IgD-negative memory B cell (primary cell): Measurements from ENCODE around the gene CMIP. TPM values are rescaled to one million over a fixed set of nuclear protein-coding genes. Genes with fewer than 3 reads are reported as not detected.

Source experiments
- H3K27ac Mint-ChIP-seq, 3 donors: one replicate each; pipeline ENCODE4 v1.8.0; 2020 to 2022; ENCODE audit warnings: mild to moderate bottlenecking in 3 of 3, mixed read lengths in 3 of 3, moderate library complexity in 1 of 3
- H3K27me3 Mint-ChIP-seq: one replicate; pipeline ENCODE4 v1.8.0; 2021; ENCODE audit warnings: mixed read lengths
- H3K36me3 Mint-ChIP-seq: one replicate; pipeline ENCODE4 v1.8.0; 2020; ENCODE audit warnings: mild to moderate bottlenecking, mixed read lengths
- H3K4me1 Mint-ChIP-seq, 3 donors: one replicate each; pipeline ENCODE4 v1.8.0; 2020 to 2022; ENCODE audit warnings: mixed read lengths in 3 of 3, mild to moderate bottlenecking in 1 of 3
- H3K4me3 Mint-ChIP-seq, 4 donors: one replicate each; pipeline ENCODE4 v1.8.0; 2020 to 2022; ENCODE audit warnings: mild to moderate bottlenecking in 4 of 4, mixed read lengths in 4 of 4, moderate library complexity in 3 of 4
- H3K9me3 Mint-ChIP-seq, 3 donors: one replicate each; pipeline ENCODE4 v1.8.0; 2020 to 2021; ENCODE audit warnings: mixed read lengths in 3 of 3, mild to moderate bottlenecking in 1 of 3
- polyA plus RNA-seq: library from polyadenylated mRNA; unstranded; fragments of 300-500 nt; fragmentation: Illumina TruSeq; gene quantifications from one replicate; pipeline ENCODE4 v1.2.3, GENCODE V29; 2021

CMIP gene
- polyA plus RNA-seq, 1 donor from 2014 or later: 1.4 TPM

GRCh38 chr16:81492965-81493754, 48.6 kb downstream of the CMIP start:
- H3K9me3 Mint-ChIP-seq: no peaks in the 10 kb centered on the region
- H3K36me3 Mint-ChIP-seq: no peaks in the 10 kb centered on the region
- H3K27me3 Mint-ChIP-seq: no peaks in the 10 kb centered on the region
- peaks cover 18 to 46% (median 23%) of the 10 kb centered on the region in 3 donors for H3K4me1 Mint-ChIP-seq
- no peak overlapping the region for H3K4me3 Mint-ChIP-seq
- H3K27ac Mint-ChIP-seq: peak overlapping the region in 1 of 3 donors; percentile 71

GRCh38 chr16:81493755-81494433, 49.3 kb downstream of the CMIP start:
- Mint-ChIP-seq H3K27ac (peak overlapping the region in 1 of 3 donors; percentile 71), H3K9me3 (no peaks in the 10 kb centered on the region), H3K36me3 (no peaks in the 10 kb centered on the region), H3K27me3 (no peaks in the 10 kb centered on the region), H3K4me1 (peaks cover 21 to 47% (median 22%) of the 10 kb centered on the region in 3 donors), H3K4me3 (no peak overlapping the region)

- Mint-ChIP-seq H3K9me3 (no peaks in the 10 kb centered on the region), H3K27me3 (no peaks in the 10 kb centered on the region), H3K4me3 (no peak overlapping the region), H3K4me1 (peaks cover 19 to 45% (median 25%) of the 10 kb centered on the region in 3 donors), H3K36me3 (no peaks in the 10 kb centered on the region), H3K27ac (no peak overlapping the region)
Measured at GRCh38 chr16:81494434-81494806, 49.8 kb downstream of the CMIP start.

- H3K36me3 Mint-ChIP-seq: peaks cover 2% of the 10 kb centered on the region
- no peaks in the 10 kb centered on the region for H3K27me3 Mint-ChIP-seq
- no peak overlapping the region for H3K4me3 Mint-ChIP-seq
- H3K4me1 Mint-ChIP-seq: peaks cover 15 to 44% (median 22%) of the 10 kb centered on the region in 3 donors
- H3K9me3 Mint-ChIP-seq: no peaks in the 10 kb centered on the region
- H3K27ac Mint-ChIP-seq: no peak overlapping the region
Measured at GRCh38 chr16:81494888-81495287, 50.3 kb downstream of the CMIP start.

- Mint-ChIP-seq H3K9me3 (no peaks in the 10 kb centered on the region), H3K27me3 (no peaks in the 10 kb centered on the region), H3K27ac (no peak overlapping the region), H3K4me1 (peaks cover 12 to 41% (median 23%) of the 10 kb centered on the region in 3 donors), H3K4me3 (no peak overlapping the region), H3K36me3 (peaks cover 2% of the 10 kb centered on the region)
Measured at GRCh38 chr16:81495321-81496234, 51.0 kb downstream of the CMIP start.

GRCh38 chr16:81496321-81496720, 51.7 kb downstream of the CMIP start:
- Mint-ChIP-seq H3K4me1 (peaks cover 16 to 49% (median 31%) of the 10 kb centered on the region in 3 donors), H3K4me3 (no peak overlapping the region), H3K36me3 (peaks cover 2% of the 10 kb centered on the region), H3K27ac (peak overlapping the region in 1 of 3 donors; percentile 93), H3K27me3 (no peaks in the 10 kb centered on the region), H3K9me3 (no peaks in the 10 kb centered on the region)

GRCh38 chr16:81496742-81497141, 52.1 kb downstream of the CMIP start:
- Mint-ChIP-seq H3K27ac (peak overlapping the region in 1 of 3 donors; percentile 93), H3K4me1 (peaks cover 20 to 51% (median 35%) of the 10 kb centered on the region in 3 donors), H3K4me3 (no peak overlapping the region), H3K36me3 (peaks cover 2% of the 10 kb centered on the region), H3K9me3 (no peaks in the 10 kb centered on the region), H3K27me3 (no peaks in the 10 kb centered on the region)

GRCh38 chr16:81497690-81498089, 53.1 kb downstream of the CMIP start:
- peak overlapping the region in 2 of 3 donors; percentile 0 to 3 for H3K27ac Mint-ChIP-seq
- H3K4me3 Mint-ChIP-seq: peak overlapping the region; percentile 2 to 88 (median 32)
- H3K36me3 Mint-ChIP-seq: peaks cover 2% of the 10 kb centered on the region
- H3K9me3 Mint-ChIP-seq: no peaks in the 10 kb centered on the region
- no peaks in the 10 kb centered on the region for H3K27me3 Mint-ChIP-seq
- peaks cover 27 to 48% (median 35%) of the 10 kb centered on the region in 3 donors for H3K4me1 Mint-ChIP-seq

- Mint-ChIP-seq H3K27ac (peak overlapping the region in 1 of 3 donors; percentile 89), H3K27me3 (no peaks in the 10 kb centered on the region), H3K4me3 (peak overlapping the region in 1 of 4 donors; percentile 82), H3K36me3 (peaks cover 2% of the 10 kb centered on the region), H3K4me1 (peaks cover 31 to 48% (median 35%) of the 10 kb centered on the region in 3 donors), H3K9me3 (no peaks in the 10 kb centered on the region)
Measured at GRCh38 chr16:81498351-81498750, 53.7 kb downstream of the CMIP start.

GRCh38 chr16:81499576-81500380, 55.2 kb downstream of the CMIP start:
- Mint-ChIP-seq H3K4me1 (peaks cover 34 to 51% (median 42%) of the 10 kb centered on the region in 3 donors), H3K27ac (peak overlapping the region in 1 of 3 donors; percentile 89), H3K36me3 (peaks cover 4% of the 10 kb centered on the region), H3K4me3 (peak overlapping the region in 2 of 4 donors; percentile 38 to 54), H3K9me3 (no peaks in the 10 kb centered on the region), H3K27me3 (no peaks in the 10 kb centered on the region)

GRCh38 chr16:81500833-81501521, 56.4 kb downstream of the CMIP start:
- H3K4me3 Mint-ChIP-seq: peak overlapping the region; percentile 61 to 88 (median 76)
- peaks cover 4% of the 10 kb centered on the region for H3K36me3 Mint-ChIP-seq
- H3K9me3 Mint-ChIP-seq: no peaks in the 10 kb centered on the region
- no peaks in the 10 kb centered on the region for H3K27me3 Mint-ChIP-seq
- peak overlapping the region; percentile 93 to 96 (median 95) for H3K27ac Mint-ChIP-seq
- H3K4me1 Mint-ChIP-seq: peaks cover 42 to 56% (median 49%) of the 10 kb centered on the region in 3 donors

- H3K4me1 Mint-ChIP-seq: peaks cover 44 to 53% (median 48%) of the 10 kb centered on the region in 3 donors
Measured at GRCh38 chr16:81502396-81503070, 57.9 kb downstream of the CMIP start.

More at GRCh38 chr16:81502396-81503070, 57.9 kb downstream of the CMIP start:
- Mint-ChIP-seq H3K27me3 (no peaks in the 10 kb centered on the region), H3K36me3 (peaks cover 4% of the 10 kb centered on the region), H3K4me3 (peak overlapping the region in 2 of 4 donors; percentile 4 to 50), H3K9me3 (no peaks in the 10 kb centered on the region), H3K27ac (peak overlapping the region; percentile 93 to 95 (median 94))
